ENCODE measurements around the gene PRKN.

Gene PRKN

DNA sequence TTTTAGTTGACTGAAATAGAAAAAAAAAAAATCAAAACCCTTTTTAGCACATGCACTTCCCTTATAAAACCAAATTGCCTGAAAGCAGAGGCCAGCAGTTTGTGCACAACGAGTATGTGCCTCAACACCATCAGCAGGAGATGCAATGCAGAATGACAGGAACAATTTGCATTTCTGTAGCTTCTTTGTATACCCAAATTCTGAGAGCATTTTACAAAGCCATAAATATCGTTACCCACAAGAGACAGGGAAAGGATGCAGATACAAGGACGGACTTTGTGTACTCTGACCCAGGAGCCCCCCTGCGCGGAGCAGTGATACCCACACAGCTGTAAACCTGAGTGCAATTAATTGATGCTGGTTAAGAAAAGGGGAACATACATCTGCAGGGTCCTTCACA, 285.6 kb downstream of the PRKN start:
- no peak for DNase-seq (ENCODE audit: low read depth)
- H3K4me3 ChIP-seq (ENCODE audit: low read depth, low read length), result no peak overlapping the region
- TF ChIP-seq, protein P1, sequence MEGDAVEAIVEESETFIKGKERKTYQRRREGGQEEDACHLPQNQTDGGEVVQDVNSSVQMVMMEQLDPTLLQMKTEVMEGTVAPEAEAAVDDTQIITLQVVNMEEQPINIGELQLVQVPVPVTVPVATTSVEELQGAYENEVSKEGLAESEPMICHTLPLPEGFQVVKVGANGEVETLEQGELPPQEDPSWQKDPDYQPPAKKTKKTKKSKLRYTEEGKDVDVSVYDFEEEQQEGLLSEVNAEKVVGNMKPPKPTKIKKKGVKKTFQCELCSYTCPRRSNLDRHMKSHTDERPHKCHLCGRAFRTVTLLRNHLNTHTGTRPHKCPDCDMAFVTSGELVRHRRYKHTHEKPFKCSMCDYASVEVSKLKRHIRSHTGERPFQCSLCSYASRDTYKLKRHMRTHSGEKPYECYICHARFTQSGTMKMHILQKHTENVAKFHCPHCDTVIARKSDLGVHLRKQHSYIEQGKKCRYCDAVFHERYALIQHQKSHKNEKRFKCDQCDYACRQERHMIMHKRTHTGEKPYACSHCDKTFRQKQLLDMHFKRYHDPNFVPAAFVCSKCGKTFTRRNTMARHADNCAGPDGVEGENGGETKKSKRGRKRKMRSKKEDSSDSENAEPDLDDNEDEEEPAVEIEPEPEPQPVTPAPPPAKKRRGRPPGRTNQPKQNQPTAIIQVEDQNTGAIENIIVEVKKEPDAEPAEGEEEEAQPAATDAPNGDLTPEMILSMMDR (IDR thresholded peaks at IDR 0.05; ENCODE audit: low read depth, low read length), result no peak
- TF ChIP-seq POLR2A (IDR thresholded peaks at IDR 0.05; ENCODE audit: extremely low read depth, insufficient read length) (no peak), MYC (IDR thresholded peaks at IDR 0.05; ENCODE audit: low read depth, low read length) (no peak)
- TF ChIP-seq, protein P2, sequence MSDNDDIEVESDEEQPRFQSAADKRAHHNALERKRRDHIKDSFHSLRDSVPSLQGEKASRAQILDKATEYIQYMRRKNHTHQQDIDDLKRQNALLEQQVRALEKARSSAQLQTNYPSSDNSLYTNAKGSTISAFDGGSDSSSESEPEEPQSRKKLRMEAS (IDR thresholded peaks at IDR 0.05; ENCODE audit: low read depth, low read length), result no peak

DNA sequence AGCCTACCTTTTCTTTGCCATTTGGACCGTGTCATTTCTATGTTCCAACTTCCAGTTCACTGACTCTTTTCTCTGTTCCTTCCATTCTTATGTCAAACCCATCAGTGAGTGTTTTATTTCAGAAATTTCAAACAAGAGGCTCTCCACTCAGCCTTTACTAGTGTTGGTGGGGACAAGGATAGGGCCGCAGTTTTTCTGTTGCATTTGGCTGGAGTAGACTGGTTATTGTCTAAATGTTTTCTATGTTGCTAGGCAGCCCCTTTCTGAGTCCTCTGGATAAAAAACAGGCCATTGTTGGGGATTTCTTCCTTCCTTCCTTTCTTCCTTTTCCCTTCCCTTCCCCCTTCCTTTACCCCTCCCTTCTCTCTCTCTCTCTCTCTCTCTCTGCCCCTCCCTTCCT, 288.6 kb downstream of the PRKN start:
- no peak overlapping the region for H3K4me3 ChIP-seq (ENCODE audit: low read depth, low read length)
- TF ChIP-seq, protein P2 (IDR thresholded peaks at IDR 0.05; ENCODE audit: low read depth, low read length), result no peak
- TF ChIP-seq, protein P1 (IDR thresholded peaks at IDR 0.05; ENCODE audit: low read depth, low read length), result no peak
- TF ChIP-seq MYC (IDR thresholded peaks at IDR 0.05; ENCODE audit: low read depth, low read length), result no peak
- TF ChIP-seq POLR2A (IDR thresholded peaks at IDR 0.05; ENCODE audit: extremely low read depth, insufficient read length), result no peak
- DNase-seq (ENCODE audit: low read depth), result no peak

DNA sequence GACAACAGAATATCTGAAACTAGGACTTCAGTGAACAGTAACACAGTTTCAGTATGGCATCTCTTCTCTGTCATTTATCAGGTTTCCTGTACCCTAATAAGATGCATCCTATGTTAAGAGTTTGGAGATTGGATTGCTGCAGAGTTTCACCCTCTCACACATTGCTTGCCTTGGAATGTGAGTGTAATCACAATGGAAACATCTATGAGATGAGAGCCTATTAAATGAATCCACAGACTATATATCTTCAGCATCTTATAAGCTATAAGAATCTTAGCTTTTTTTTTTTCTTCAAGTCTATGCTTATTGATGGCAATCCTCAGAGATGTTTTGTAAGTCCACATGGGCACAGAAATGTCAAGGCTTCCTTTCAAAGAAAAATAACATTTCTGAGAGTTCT, 292.5 kb downstream of the PRKN start:
- TF ChIP-seq, protein P2 (IDR thresholded peaks at IDR 0.05; ENCODE audit: low read depth, low read length), result no peak
- TF ChIP-seq POLR2A (IDR thresholded peaks at IDR 0.05; ENCODE audit: extremely low read depth, insufficient read length) (no peak), MYC (IDR thresholded peaks at IDR 0.05; ENCODE audit: low read depth, low read length) (no peak)
- TF ChIP-seq, protein P1 (IDR thresholded peaks at IDR 0.05; ENCODE audit: low read depth, low read length), result no peak
- no peak for DNase-seq (ENCODE audit: low read depth)

DNA sequence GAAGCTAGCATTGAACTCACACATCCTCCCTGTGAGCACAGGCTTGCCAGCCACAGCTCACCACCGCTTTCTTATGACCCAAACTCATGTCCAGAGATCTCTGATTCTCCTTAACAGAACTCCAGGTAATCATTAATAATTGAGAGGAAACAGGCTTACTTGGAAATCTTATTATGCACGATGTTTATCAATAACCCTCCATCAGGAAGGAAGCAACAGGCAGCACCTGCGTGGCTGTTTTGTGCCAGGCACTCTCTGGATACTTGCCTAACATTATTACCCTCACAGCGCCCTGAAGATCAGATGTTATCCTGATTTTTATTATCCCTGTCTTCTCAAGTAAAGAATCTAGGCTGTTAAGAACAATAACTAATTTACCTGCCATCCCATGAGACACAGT, 306.6 kb downstream of the PRKN start:
- TF ChIP-seq, protein P2 (IDR thresholded peaks at IDR 0.05; ENCODE audit: low read depth, low read length), result no peak
- TF ChIP-seq MYC (IDR thresholded peaks at IDR 0.05; ENCODE audit: low read depth, low read length) (no peak), POLR2A (IDR thresholded peaks at IDR 0.05; ENCODE audit: extremely low read depth, insufficient read length) (no peak)
- TF ChIP-seq, protein P1 (IDR thresholded peaks at IDR 0.05; ENCODE audit: low read depth, low read length), result no peak
- H3K4me3 ChIP-seq (ENCODE audit: low read depth, low read length), result no peak overlapping the region
- DNase-seq (ENCODE audit: low read depth), result no peak

More for the DNA sequence above, 292.5 kb downstream of the PRKN start:
- no peak overlapping the region for H3K4me3 ChIP-seq (ENCODE audit: low read depth, low read length)

DNA sequence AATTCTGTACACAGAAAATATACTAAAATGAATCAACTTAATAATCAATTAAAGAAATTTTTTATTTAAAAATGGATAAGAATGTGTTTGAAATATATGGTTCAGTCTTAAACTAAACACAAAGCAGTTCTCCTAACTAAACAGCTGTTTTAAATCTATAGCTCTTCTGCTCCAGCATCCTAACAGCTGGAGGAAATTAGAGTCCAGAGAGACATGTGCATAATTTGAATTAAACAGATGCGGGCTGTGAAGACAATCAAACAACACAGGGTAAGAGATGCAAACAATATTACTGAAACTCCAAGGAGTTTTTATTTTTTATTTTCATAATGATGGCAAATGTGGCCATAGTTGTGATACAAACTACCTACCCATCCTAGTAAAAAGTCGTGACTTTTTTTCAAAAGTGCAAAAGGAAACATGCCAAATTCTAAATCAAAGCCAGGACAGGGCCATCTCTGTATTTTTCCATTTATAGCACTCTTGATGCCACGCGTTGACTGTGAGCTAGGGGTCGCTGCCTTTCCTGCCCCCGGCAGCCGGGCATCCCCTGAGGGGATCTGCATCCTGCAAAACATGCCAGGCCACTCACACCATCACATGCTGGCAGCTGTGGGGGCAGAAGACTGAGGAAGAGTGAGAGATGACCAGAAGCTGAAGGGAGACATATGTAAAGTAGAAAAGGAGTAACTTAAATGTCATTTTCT, 310.6 kb downstream of the PRKN start:
- TF ChIP-seq, protein P2 (IDR thresholded peaks at IDR 0.05; ENCODE audit: low read depth, low read length), result no peak
- TF ChIP-seq, protein P1 (IDR thresholded peaks at IDR 0.05; ENCODE audit: low read depth, low read length), result no peak
- no peak for DNase-seq (ENCODE audit: low read depth)
- no peak overlapping the region for H3K4me3 ChIP-seq (ENCODE audit: low read depth, low read length)
